ENCODE data around the gene EXOSC7. TPM values are rescaled to one million over a fixed set of nuclear protein-coding genes. Genes with fewer than 3 reads are reported as not detected.

Gene EXOSC7
- total and polyA plus RNA-seq, 10 of the 15 experiments (the other 5 are each of a cell fraction or from before 2014, with no cell fraction given) = 58.0 to 193 (median 82.9) TPM

- TF ChIP-seq HSF1 (IDR thresholded peaks at IDR 0.05; ENCODE audit: low read depth, low read length) = no peak
- TF ChIP-seq STAT1 (conservative IDR thresholded peaks at IDR 0.05) = no peak
- no peak for TF ChIP-seq HDAC6 (IDR thresholded peaks at IDR 0.05; ENCODE audit: unreplicated experiment)
- TF ChIP-seq MEF2B (IDR thresholded peaks at IDR 0.05; ENCODE audit: partially characterized antibody, poor library complexity, severe bottlenecking) = no peak
- 0 out of 2 replicates have a peak, but pooled peaks have one; percentile 43 for TF ChIP-seq DPF2 (IDR thresholded peaks at IDR 0.05)
- TF ChIP-seq KDM1A (IDR thresholded peaks at IDR 0.05; ENCODE audit: borderline replicate concordance) = no peak
- TF ChIP-seq ZNF687 (IDR thresholded peaks at IDR 0.05) = 0 out of 2 replicates have a peak, but pooled peaks have one; percentile 52
- no peak for TF ChIP-seq KLF5 (IDR thresholded peaks at IDR 0.05; ENCODE audit: partially characterized antibody)
- no peak for TF ChIP-seq RAD21 (IDR thresholded peaks at IDR 0.05; ENCODE audit: insufficient read depth, low read depth, low read length)
- TF ChIP-seq ZNF217 (IDR thresholded peaks at IDR 0.05) = no peak; the same call in 1 of the 2 replicates
- no peak for TF ChIP-seq ZZZ3 (IDR thresholded peaks at IDR 0.05; ENCODE audit: control insufficient read depth, insufficient read length, low read depth)
- no peak for TF ChIP-seq ZBTB40 (IDR thresholded peaks at IDR 0.05; ENCODE audit: borderline replicate concordance)
- TF ChIP-seq NFYB (IDR thresholded peaks at IDR 0.05; ENCODE audit: insufficient read depth, low read depth, low read length) = no peak
- TF ChIP-seq RCOR1 (conservative IDR thresholded peaks at IDR 0.05; ENCODE audit: low read depth, low read length) = no peak
- no peak for TF ChIP-seq RELA (IDR thresholded peaks at IDR 0.05; ENCODE audit: borderline replicate concordance, partially characterized antibody)
- TF ChIP-seq POU2F2 (IDR thresholded peaks at IDR 0.05; ENCODE audit: borderline replicate concordance, low read depth, low read length) = peak; percentile 80; the same call in 1 of the 3 replicates
- TF ChIP-seq TCF3 (IDR thresholded peaks at IDR 0.05; ENCODE audit: borderline replicate concordance, insufficient read depth, low read depth, low read length) = no peak
These were observed at the start of gene EXOSC7, which contains the start of gene ZDHHC3 (continued) for GRCh38 chr3:44976002-44976815.

All from GM12878 (cell line).